Lung (tissue), 12 donors: ENCODE data around the gene CFAP410. TPM values are rescaled to one million over a fixed set of nuclear protein-coding genes. Genes with fewer than 3 reads are reported as not detected.

ENCODE experiments used
- ATAC-seq: fragments of 200-7000 bp; cut with Tn5 transposase; one replicate; pipeline ENCODE4 v1.9.1; 2020; ENCODE audit warnings: moderate number of reproducible peaks; ENCODE audit not compliant: insufficient read depth, low FRiP score
- DNase-seq, 3 donors: peaks; one replicate each; pipeline ENCODE4 v3.0.0-alpha.2; 2013 to 2017
- H3K27ac ChIP-seq, 2 donors: one replicate each; pipeline ENCODE4 v1.5.1; 2013; ENCODE audit warnings: mild to moderate bottlenecking in 2 of 2, moderate library complexity in 2 of 2, control low read depth in 1 of 2, inconsistent platforms in 1 of 2, low read depth in 1 of 2, low read length in 1 of 2
- H3K27me3 ChIP-seq, 3 donors: one replicate each; pipeline ENCODE4 v1.5.1; 2013; ENCODE audit warnings: low read length in 2 of 3; ENCODE audit not compliant: control insufficient read depth in 3 of 3, insufficient read depth in 3 of 3
- H3K36me3 ChIP-seq, 4 donors: one replicate each; pipeline ENCODE4 v1.5.1; 2013; ENCODE audit warnings: low read length in 4 of 4, mild to moderate bottlenecking in 1 of 4, moderate library complexity in 1 of 4; ENCODE audit not compliant: control insufficient read depth in 4 of 4, insufficient read depth in 4 of 4
- H3K4me1 ChIP-seq, 5 donors: one replicate each; pipeline ENCODE4 v1.5.1; 2013; ENCODE audit warnings: low read length in 5 of 5, mild to moderate bottlenecking in 2 of 5, moderate library complexity in 1 of 5; ENCODE audit not compliant: control insufficient read depth in 5 of 5, insufficient read depth in 5 of 5
- H3K4me3 ChIP-seq: one replicate; pipeline ENCODE4 v1.5.1; 2013; ENCODE audit warnings: mild to moderate bottlenecking, control low read depth, moderate library complexity
- H3K9ac ChIP-seq, 2 donors: one replicate each; pipeline ENCODE4 v1.5.1; 2013; ENCODE audit warnings: low read length in 2 of 2, control low read depth in 1 of 2; ENCODE audit not compliant: insufficient read depth in 1 of 2
- H3K9me3 ChIP-seq, 4 donors: one replicate each; pipeline ENCODE4 v1.5.1; 2013; ENCODE audit warnings: low read length in 3 of 4, mild to moderate bottlenecking in 1 of 4, moderate library complexity in 1 of 4; ENCODE audit not compliant: control insufficient read depth in 4 of 4, insufficient read depth in 3 of 4
- CTCF ChIP-seq: IDR thresholded peaks from 2 replicates; pipeline ENCODE4 v1.5.1; 2012; ENCODE audit warnings: mild to moderate bottlenecking; ENCODE audit errors: control extremely low read depth, extremely low read depth
- WGBS, 2 donors: extraction: QIAGEN DNeasy Blood & Tissue Kit; methylation state at CpG; one replicate each; pipeline ENCODE4 v1.1.7; 2013; 5-methylcytosine and 5-hydroxymethylcytosine counted together
- polyA plus RNA-seq, 2 donors: library from polyadenylated mRNA; stranded (reverse); fragments of 200-250 nt; gene quantifications; one replicate each; pipeline ENCODE4 v1.2.1, GENCODE V29; 2013
- total RNA-seq, 2 donors: library from RNA; depleted of rRNA in 1 of 2; stranded (reverse); fragments of >200 nt in 1 of 2; gene quantifications; one replicate each; pipeline ENCODE4 v1.2.1, GENCODE V29; 2014 to 2021
- donor health status: control.
- donor health status: control.
- donor health status: Bipolar disorder and iron deficiency.
- donor health status: healthy.
- donor health status: DM: yes; HTN: yes; CAD: no.

Gene CFAP410
- total and polyA plus RNA-seq, 4 donors = 24.3 to 72.7 (median 39.5) TPM

GRCh38 chr21:44324106-44324853 is 14.9 kb downstream of the CFAP410 start:
- ATAC-seq = no peak
- no peak overlapping the region for H3K4me3 ChIP-seq
- no peak for DNase-seq
- H3K9me3 ChIP-seq = no peaks in the 10 kb centered on the region
- peaks cover 0 to 77% (median 12%) of the 10 kb centered on the region in 4 donors for H3K36me3 ChIP-seq
- no peak overlapping the region for H3K27ac ChIP-seq
- H3K9ac ChIP-seq = no peak overlapping the region
- H3K27me3 ChIP-seq = no peaks in the 10 kb centered on the region
- no peaks in the 10 kb centered on the region for H3K4me1 ChIP-seq
- no peak for TF ChIP-seq CTCF
- 96 to 97% methylated on average over 37 of the region's 37 CpGs for WGBS, 2 donors

GRCh38 chr21:44323591-44323990 is 15.6 kb downstream of the CFAP410 start:
- DNase-seq (no peak), ATAC-seq (no peak)
- 91 to 93% methylated on average over 20 of the region's 20 CpGs for WGBS, 2 donors
- Histone ChIP-seq H3K4me3 (no peak overlapping the region), H3K9me3 (no peaks in the 10 kb centered on the region), H3K27ac (no peak overlapping the region), H3K9ac (no peak overlapping the region), H3K4me1 (no peaks in the 10 kb centered on the region), H3K36me3 (peaks cover 0 to 81% (median 12%) of the 10 kb centered on the region in 4 donors), H3K27me3 (no peaks in the 10 kb centered on the region)
- no peak for TF ChIP-seq CTCF

- Histone ChIP-seq H3K9ac (no peak overlapping the region), H3K27ac (no peak overlapping the region), H3K27me3 (no peaks in the 10 kb centered on the region), H3K9me3 (no peaks in the 10 kb centered on the region), H3K36me3 (peaks cover 0 to 87% (median 15%) of the 10 kb centered on the region in 4 donors), H3K4me3 (no peak overlapping the region), H3K4me1 (no peaks in the 10 kb centered on the region)
- no peak for DNase-seq
- no peak for ATAC-seq
- no peak for TF ChIP-seq CTCF
- WGBS, 2 donors = 94% methylated on average over 38 of the region's 38 CpGs
Measured at GRCh38 chr21:44322621-44323325, 16.4 kb downstream of the CFAP410 start.
